Tibial artery (tissue), 4 donors: ENCODE measurements around the gene PLA1A.

Source experiments
- DNase-seq, 2 donors: peaks; one replicate each; pipeline ENCODE4 v3.0.0-alpha.2; 2019
- H3K27ac ChIP-seq, 2 donors: fragments of 200-600 bp; sonication (generic) in 1 of 2; 1 replicate in 1 of 2; 2 replicates in 1 of 2; pipeline ENCODE4 v1.5.1; 2018 to 2019; ENCODE audit warnings: mild to moderate bottlenecking in 1 of 2
- H3K27me3 ChIP-seq, 2 donors: fragments of 200-600 bp; sonication (generic) in 1 of 2; one replicate each; pipeline versions ENCODE4 v1.5.1 to v1.6.0; 2016 to 2019
- H3K36me3 ChIP-seq, 3 donors: fragments of 200-600 bp; sonication (generic) in 2 of 3; one replicate each; pipeline ENCODE4 v1.5.1; 2016 to 2019; ENCODE audit warnings: mild to moderate bottlenecking in 2 of 3
- H3K4me1 ChIP-seq, 4 donors: fragments of 200-600 bp; sonication (generic) in 2 of 4; 1 replicate in 3 of 4; 2 replicates in 1 of 4; pipeline ENCODE4 v1.5.1; 2016 to 2019
- H3K4me3 ChIP-seq, 2 donors: fragments of 200-600 bp; sonication (generic) in 1 of 2; 1 replicate in 1 of 2; 2 replicates in 1 of 2; pipeline ENCODE4 v1.5.1; 2018 to 2019; ENCODE audit warnings: mild to moderate bottlenecking in 2 of 2
- H3K9me3 ChIP-seq, 3 donors: fragments of 200-600 bp; sonication (generic) in 1 of 3; one replicate each; pipeline ENCODE4 v1.5.1; 2016 to 2019
- CTCF ChIP-seq, 2 experiments: fragments of 200-600 bp in 1 of 2; fragments of 450-650 bp in 1 of 2; IDR thresholded peaks; one replicate each; pipeline ENCODE4 v1.5.1; 2017 to 2019; ENCODE audit warnings: antibody characterized with exemption in 2 of 2, mild to moderate bottlenecking in 1 of 2, moderate library complexity in 1 of 2
- intact Hi-C: fragments of 100-400 bp; cut with DNase I; formaldehyde crosslinking; loops from one replicate; pipeline ENCODE4 v1.15.0; 2023; ENCODE audit warnings: low total_unique reads

PLA1A gene

DNA sequence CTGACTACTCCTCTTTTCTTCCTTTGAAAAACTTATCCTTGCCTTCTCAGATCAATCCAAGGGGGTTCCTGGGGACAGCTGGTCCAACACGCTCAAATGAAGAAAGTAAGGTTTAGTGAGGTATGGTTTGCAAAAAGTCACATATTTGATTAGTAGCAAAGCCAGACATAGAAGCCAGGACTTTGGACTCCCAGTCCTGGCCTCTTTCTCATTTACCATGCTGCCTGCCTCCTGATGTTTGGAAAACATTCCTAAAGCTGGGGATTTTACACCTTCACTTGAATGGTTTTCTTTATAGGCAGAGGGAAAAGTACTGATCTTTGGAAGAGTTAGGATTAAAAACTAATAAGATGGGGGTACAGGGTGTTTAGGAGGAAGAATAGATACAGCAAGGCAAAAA, 48.1 kb downstream of the PLA1A start:
- Histone ChIP-seq H3K4me3 (no peak overlapping the region), H3K9me3 (no peaks in the 10 kb centered on the region), H3K36me3 (peaks cover 6 to 31% (median 12%) of the 10 kb centered on the region in 3 donors), H3K27ac (no peak overlapping the region), H3K27me3 (no peaks in the 10 kb centered on the region), H3K4me1 (peaks cover 0 to 15% (median 3%) of the 10 kb centered on the region in 4 donors)
- TF ChIP-seq CTCF (IDR thresholded peaks at IDR 0.05) = no peak
- DNase-seq = no peak
- intact Hi-C loops = loop anchor here (10.0 kb wide), 1 partner anchor 1629 kb away; no protein-coding TSS in a partner anchor

DNA sequence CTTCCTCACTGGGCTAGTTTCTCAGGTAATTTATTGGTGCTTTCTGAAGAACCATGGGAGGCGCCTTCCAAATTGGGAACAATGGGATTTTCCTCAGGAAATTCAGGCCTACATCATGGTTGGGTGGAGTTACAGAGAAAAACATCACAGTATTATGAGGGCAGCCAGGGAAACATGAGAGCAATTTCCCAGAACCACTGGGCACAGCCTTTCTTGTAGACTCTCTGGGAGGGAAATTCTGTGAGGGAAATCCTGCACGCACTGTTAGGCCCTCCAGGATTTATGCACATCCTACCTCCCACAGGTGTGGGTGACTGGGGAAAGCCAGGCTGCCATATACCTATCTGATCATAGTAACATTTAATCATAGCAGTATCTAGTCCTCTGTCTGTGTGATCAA, 49.5 kb downstream of the PLA1A start:
- H3K27ac ChIP-seq = peak overlapping the region; percentile 55 to 59
- peaks cover 2 to 18% (median 2%) of the 10 kb centered on the region in 3 donors for H3K36me3 ChIP-seq
- no peak overlapping the region for H3K4me3 ChIP-seq
- intact Hi-C loops = loop anchor here (10.0 kb wide), 1 partner anchor 1628 kb away; no protein-coding TSS in a partner anchor
- no peak for TF ChIP-seq CTCF (IDR thresholded peaks at IDR 0.05)
- H3K4me1 ChIP-seq = peaks cover 0 to 15% (median 3%) of the 10 kb centered on the region in 4 donors
- no peaks in the 10 kb centered on the region for H3K27me3 ChIP-seq
- H3K9me3 ChIP-seq = no peaks in the 10 kb centered on the region
- no peak for DNase-seq

GRCh38 chr3:119647843-119648575, 50.3 kb downstream of the PLA1A start:
- Histone ChIP-seq H3K27ac (peak overlapping the region; percentile 55 to 59), H3K36me3 (peaks cover 0 to 15% (median 0%) of the 10 kb centered on the region in 3 donors), H3K4me3 (no peak overlapping the region), H3K27me3 (no peaks in the 10 kb centered on the region), H3K9me3 (no peaks in the 10 kb centered on the region), H3K4me1 (peaks cover 0 to 15% (median 3%) of the 10 kb centered on the region in 4 donors)
- intact Hi-C loops = loop anchor here (10.0 kb wide), 1 partner anchor 1627 kb away; no protein-coding TSS in a partner anchor
- DNase-seq = no peak
- TF ChIP-seq CTCF (IDR thresholded peaks at IDR 0.05) = no peak

- Histone ChIP-seq H3K4me3 (no peak overlapping the region), H3K4me1 (peaks cover 0 to 15% (median 3%) of the 10 kb centered on the region in 4 donors), H3K27me3 (no peaks in the 10 kb centered on the region), H3K36me3 (peaks cover 0 to 13% (median 0%) of the 10 kb centered on the region in 3 donors), H3K27ac (no peak overlapping the region), H3K9me3 (no peaks in the 10 kb centered on the region)
- no peak for DNase-seq
- intact Hi-C loops = loop anchor here (10.0 kb wide), 1 partner anchor 1625 kb away; no protein-coding TSS in a partner anchor
- no peak for TF ChIP-seq CTCF (IDR thresholded peaks at IDR 0.05)
These were observed 52.1 kb downstream of the PLA1A start for GRCh38 chr3:119649761-119650160.

DNA sequence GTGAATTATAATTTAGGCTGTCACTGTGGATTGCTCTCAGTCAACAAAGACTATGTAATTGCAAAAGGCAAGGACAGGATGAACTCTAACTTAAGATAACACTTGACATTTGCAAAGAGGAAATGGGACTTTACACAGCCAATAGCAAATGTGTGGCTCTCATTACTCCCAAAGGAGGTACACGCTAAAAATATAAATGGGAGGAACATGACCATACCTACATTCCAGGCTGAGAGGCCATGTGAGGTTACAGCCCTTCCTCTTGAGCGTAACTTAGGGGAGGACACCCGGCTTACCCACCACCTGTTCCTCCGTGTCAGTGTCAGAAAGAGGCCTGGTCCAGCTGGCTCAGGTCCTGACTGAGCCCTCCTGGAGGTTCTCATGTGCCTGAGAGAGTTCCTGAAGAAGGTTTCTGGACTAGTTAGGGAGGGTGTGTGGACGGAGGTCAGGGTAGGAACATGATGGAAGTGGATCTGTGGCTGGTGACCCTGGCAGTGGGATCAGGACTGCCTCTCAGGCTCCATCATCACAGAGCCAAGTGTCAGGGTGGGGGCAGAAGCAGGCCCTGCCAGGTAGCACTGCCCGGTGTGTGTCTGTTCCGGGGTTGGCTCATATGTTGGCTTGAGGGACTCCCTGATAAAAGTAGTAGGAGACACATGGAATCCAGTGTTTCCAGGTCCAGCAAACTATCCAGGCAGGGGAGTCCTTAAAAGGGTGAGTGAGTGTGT, 54.8 kb downstream of the PLA1A start:
- H3K36me3 ChIP-seq = peaks cover 0 to 13% (median 0%) of the 10 kb centered on the region in 3 donors
- H3K4me3 ChIP-seq = no peak overlapping the region
- intact Hi-C loops = no loop called here

More for the DNA sequence above, 54.8 kb downstream of the PLA1A start:
- Histone ChIP-seq H3K4me1 (peaks cover 0 to 10% (median 3%) of the 10 kb centered on the region in 4 donors), H3K9me3 (no peaks in the 10 kb centered on the region), H3K27me3 (no peaks in the 10 kb centered on the region), H3K27ac (no peak overlapping the region)
- TF ChIP-seq CTCF (IDR thresholded peaks at IDR 0.05) = no peak
- no peak for DNase-seq
